Lower lobe of right lung (tissue), 2 donors: ENCODE measurements around the gene EVL. TPM values are rescaled to one million over a fixed set of nuclear protein-coding genes. Genes with fewer than 3 reads are reported as not detected.
A peak's percentile ranks its signal among the peaks of the same experiment; 100 is the strongest.

Experiments used
- ATAC-seq, 2 donors: fragments of 200-7000 bp; cut with Tn5 transposase; one replicate each; pipeline ENCODE4 v1.9.1; 2020 to 2022; ENCODE audit warnings: mild to moderate bottlenecking in 2 of 2, moderate library complexity in 2 of 2
- DNase-seq: peaks from one replicate; pipeline ENCODE4 v3.0.0-alpha.2; 2020
- H3K27ac ChIP-seq: fragments of 200-600 bp; one replicate; pipeline ENCODE4 v1.8.0; 2022
- H3K27me3 ChIP-seq: fragments of 200-600 bp; one replicate; pipeline ENCODE4 v1.8.0; 2022; ENCODE audit warnings: low read depth
- H3K36me3 ChIP-seq: fragments of 200-600 bp; one replicate; pipeline ENCODE4 v1.8.0; 2022; ENCODE audit warnings: mild to moderate bottlenecking
- H3K4me1 ChIP-seq: fragments of 200-600 bp; one replicate; pipeline ENCODE4 v1.8.0; 2022
- H3K4me3 ChIP-seq: fragments of 200-600 bp; one replicate; pipeline ENCODE4 v1.8.0; 2022; ENCODE audit warnings: mild to moderate bottlenecking
- H3K9me3 ChIP-seq: fragments of 200-600 bp; one replicate; pipeline ENCODE4 v1.8.0; 2022
- CTCF ChIP-seq: fragments of 200-600 bp; IDR thresholded peaks from one replicate; pipeline ENCODE4 v1.8.0; 2022; ENCODE audit warnings: antibody characterized with exemption, mild to moderate bottlenecking
- intact Hi-C: fragments of 100-400 bp; cut with DNase I; formaldehyde crosslinking; loops from one replicate; pipeline ENCODE4 v1.11.0; 2022
- microRNA-seq: library from miRNA; unstranded; fragments of <30 nt; microRNA quantifications from one replicate; pipeline ENCODE4 v1.2.0, GENCODE V29; 2020; ENCODE audit warnings: borderline number of aligned reads
- total RNA-seq: library from RNA; stranded (reverse); fragmentation: NEBNext Ultra II Directional; extraction: Animal tissue kit (Norgen Biotek cat#: 25700); gene quantifications from one replicate; pipeline ENCODE4 v1.2.1, GENCODE V29; 2021
- donor health status: DM: no; HTN: yes; CAD: no; lungs with severe emphysema.

The EVL gene
- total RNA-seq, 1 donor from 2014 or later, result 226 TPM

GRCh38 chr14:100192672-100193416, 127.6 kb downstream of the EVL start:
- intact Hi-C loops, result no loop called here
- peaks cover 16% of the 10 kb centered on the region for H3K4me1 ChIP-seq
- peak overlapping the region; percentile 95 for H3K27ac ChIP-seq
- H3K36me3 ChIP-seq, result no peaks in the 10 kb centered on the region
- no peaks in the 10 kb centered on the region for H3K9me3 ChIP-seq
- DNase-seq, result peak; percentile 100
- H3K4me3 ChIP-seq, result peak overlapping the region; percentile 54
- TF ChIP-seq CTCF, result peak; percentile 98
- ATAC-seq, result peak; percentile 99 to 100
- H3K27me3 ChIP-seq, result no peaks in the 10 kb centered on the region

Small RNA genes within 50 kb of the gene (microRNA-seq; reads per million reads assigned to microRNA genes)
- gene MIR151B (75.9 reads per million, percentile 46 among the genes with 10 or more reads in this experiment), gene MIR342 (3,893 reads per million, percentile 90 among the genes with 10 or more reads in this experiment)

Other genes with a start within 250 kb of the EVL start
- gene DEGS2, start 94.2 kb downstream of the EVL start, total RNA-seq, result 5.8 TPM
- 74.8 TPM for gene YY1, start 173.7 kb downstream of the EVL start, total RNA-seq
- 76.0 TPM for gene SLC25A29, start 241.0 kb downstream of the EVL start, total RNA-seq